Measurements from ENCODE around the gene MORF4L1.

Gene MORF4L1

GRCh38 chr15:78898540-78898939, 25.9 kb downstream of the MORF4L1 start:
- TF ChIP-seq, protein P1, sequence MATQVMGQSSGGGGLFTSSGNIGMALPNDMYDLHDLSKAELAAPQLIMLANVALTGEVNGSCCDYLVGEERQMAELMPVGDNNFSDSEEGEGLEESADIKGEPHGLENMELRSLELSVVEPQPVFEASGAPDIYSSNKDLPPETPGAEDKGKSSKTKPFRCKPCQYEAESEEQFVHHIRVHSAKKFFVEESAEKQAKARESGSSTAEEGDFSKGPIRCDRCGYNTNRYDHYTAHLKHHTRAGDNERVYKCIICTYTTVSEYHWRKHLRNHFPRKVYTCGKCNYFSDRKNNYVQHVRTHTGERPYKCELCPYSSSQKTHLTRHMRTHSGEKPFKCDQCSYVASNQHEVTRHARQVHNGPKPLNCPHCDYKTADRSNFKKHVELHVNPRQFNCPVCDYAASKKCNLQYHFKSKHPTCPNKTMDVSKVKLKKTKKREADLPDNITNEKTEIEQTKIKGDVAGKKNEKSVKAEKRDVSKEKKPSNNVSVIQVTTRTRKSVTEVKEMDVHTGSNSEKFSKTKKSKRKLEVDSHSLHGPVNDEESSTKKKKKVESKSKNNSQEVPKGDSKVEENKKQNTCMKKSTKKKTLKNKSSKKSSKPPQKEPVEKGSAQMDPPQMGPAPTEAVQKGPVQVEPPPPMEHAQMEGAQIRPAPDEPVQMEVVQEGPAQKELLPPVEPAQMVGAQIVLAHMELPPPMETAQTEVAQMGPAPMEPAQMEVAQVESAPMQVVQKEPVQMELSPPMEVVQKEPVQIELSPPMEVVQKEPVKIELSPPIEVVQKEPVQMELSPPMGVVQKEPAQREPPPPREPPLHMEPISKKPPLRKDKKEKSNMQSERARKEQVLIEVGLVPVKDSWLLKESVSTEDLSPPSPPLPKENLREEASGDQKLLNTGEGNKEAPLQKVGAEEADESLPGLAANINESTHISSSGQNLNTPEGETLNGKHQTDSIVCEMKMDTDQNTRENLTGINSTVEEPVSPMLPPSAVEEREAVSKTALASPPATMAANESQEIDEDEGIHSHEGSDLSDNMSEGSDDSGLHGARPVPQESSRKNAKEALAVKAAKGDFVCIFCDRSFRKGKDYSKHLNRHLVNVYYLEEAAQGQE (IDR thresholded peaks at IDR 0.05; ENCODE audit: insufficient read depth in 1 of 2, low read depth in 2 of 2, low read length in 2 of 2) = no peak
- TF ChIP-seq TAF1 (IDR thresholded peaks at IDR 0.05; ENCODE audit: borderline replicate concordance, insufficient read depth, low read length) = no peak
- no peak for TF ChIP-seq POLR2AphosphoS5 (IDR thresholded peaks at IDR 0.05; ENCODE audit: low read depth, low read length)
- no peak for TF ChIP-seq FOXP2 (optimal IDR thresholded peaks at IDR 0.05; ENCODE audit: borderline replicate concordance, extremely low read depth, extremely low read length, insufficient read depth)
- TF ChIP-seq SIN3A (IDR thresholded peaks at IDR 0.05; ENCODE audit: borderline replicate concordance, insufficient read depth, low read length) = no peak

GRCh38 chr15:78902281-78903032, 29.8 kb downstream of the MORF4L1 start:
- 0 out of 2 replicates have a peak, but pooled peaks have one; percentile 47 for TF ChIP-seq POLR2AphosphoS5 (IDR thresholded peaks at IDR 0.05; ENCODE audit: low read depth, low read length)

DNA sequence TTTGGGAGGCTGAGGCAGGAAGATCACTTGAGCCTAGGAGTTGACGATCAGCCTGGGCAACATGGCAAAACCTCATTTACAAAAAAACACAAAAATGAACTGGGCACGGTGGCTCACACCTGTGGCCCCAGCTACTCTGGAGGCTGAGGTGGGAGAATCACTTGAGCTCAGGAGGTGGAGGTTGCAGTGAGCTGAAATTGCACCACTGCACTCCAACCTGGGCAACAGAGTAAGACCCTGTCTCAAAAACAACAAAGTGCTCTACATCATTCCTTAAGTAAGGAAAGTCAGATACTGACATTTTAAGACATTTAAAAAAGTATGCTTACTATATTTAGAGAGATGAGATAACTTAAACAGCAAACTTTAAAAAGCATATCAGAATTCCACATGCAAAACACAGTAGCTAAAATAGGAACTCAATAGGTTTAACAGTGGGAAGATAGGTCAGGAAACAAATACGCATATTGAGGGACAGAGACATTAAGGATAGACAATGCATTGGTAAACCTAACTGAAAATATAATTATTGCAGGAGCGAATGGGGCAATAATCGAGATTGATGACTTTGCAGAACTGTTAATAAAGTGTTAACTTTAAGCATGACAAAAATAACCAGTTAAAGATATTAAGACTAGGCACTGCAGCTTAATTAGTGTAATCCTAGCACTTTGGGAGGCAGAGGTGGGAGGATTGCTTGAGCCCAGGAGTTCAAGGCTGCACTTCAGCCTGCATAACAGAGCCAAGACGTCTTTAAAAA, 32.1 kb downstream of the MORF4L1 start:
- no peak for TF ChIP-seq SIN3A (IDR thresholded peaks at IDR 0.05; ENCODE audit: borderline replicate concordance, insufficient read depth, low read length)
- TF ChIP-seq TAF1 (IDR thresholded peaks at IDR 0.05; ENCODE audit: borderline replicate concordance, insufficient read depth, low read length) = no peak
- 0 out of 2 replicates have a peak, but pooled peaks have one; percentile 9 for TF ChIP-seq POLR2AphosphoS5 (IDR thresholded peaks at IDR 0.05; ENCODE audit: low read depth, low read length)
- no peak for TF ChIP-seq FOXP2 (optimal IDR thresholded peaks at IDR 0.05; ENCODE audit: borderline replicate concordance, extremely low read depth, extremely low read length, insufficient read depth)
- TF ChIP-seq, protein P1 (IDR thresholded peaks at IDR 0.05; ENCODE audit: insufficient read depth in 1 of 2, low read depth in 2 of 2, low read length in 2 of 2) = no peak

DNA sequence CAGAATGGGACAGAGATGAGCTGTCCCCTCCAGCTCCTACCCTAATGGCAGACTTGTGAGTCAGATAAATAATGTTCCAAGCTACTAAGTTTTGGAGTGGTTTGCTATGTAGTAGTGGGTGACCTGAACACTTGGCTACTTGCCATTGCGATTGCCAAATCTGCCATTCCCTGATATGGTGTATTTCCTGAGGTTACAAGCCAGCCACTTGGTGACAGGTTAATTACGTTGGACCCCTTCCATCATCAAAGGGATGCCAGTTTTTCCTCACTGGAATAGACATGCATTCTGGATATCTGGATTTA, 33.6 kb downstream of the MORF4L1 start:
- TF ChIP-seq TAF1 (IDR thresholded peaks at IDR 0.05; ENCODE audit: borderline replicate concordance, insufficient read depth, low read length) (no peak), POLR2AphosphoS5 (IDR thresholded peaks at IDR 0.05; ENCODE audit: low read depth, low read length) (no peak), SIN3A (IDR thresholded peaks at IDR 0.05; ENCODE audit: borderline replicate concordance, insufficient read depth, low read length) (no peak), FOXP2 (optimal IDR thresholded peaks at IDR 0.05; ENCODE audit: borderline replicate concordance, extremely low read depth, extremely low read length, insufficient read depth) (no peak)
- TF ChIP-seq, protein P1 (IDR thresholded peaks at IDR 0.05; ENCODE audit: insufficient read depth in 1 of 2, low read depth in 2 of 2, low read length in 2 of 2) = no peak

GRCh38 chr15:78907577-78907976, 34.9 kb downstream of the MORF4L1 start:
- TF ChIP-seq POLR2AphosphoS5 (IDR thresholded peaks at IDR 0.05; ENCODE audit: low read depth, low read length) = 0 out of 2 replicates have a peak, but pooled peaks have one; percentile 30
- TF ChIP-seq FOXP2 (optimal IDR thresholded peaks at IDR 0.05; ENCODE audit: borderline replicate concordance, extremely low read depth, extremely low read length, insufficient read depth) = no peak

- TF ChIP-seq TAF1 (IDR thresholded peaks at IDR 0.05; ENCODE audit: borderline replicate concordance, insufficient read depth, low read length) (no peak), SIN3A (IDR thresholded peaks at IDR 0.05; ENCODE audit: borderline replicate concordance, insufficient read depth, low read length) (no peak), FOXP2 (optimal IDR thresholded peaks at IDR 0.05; ENCODE audit: borderline replicate concordance, extremely low read depth, extremely low read length, insufficient read depth) (no peak), POLR2AphosphoS5 (IDR thresholded peaks at IDR 0.05; ENCODE audit: low read depth, low read length) (no peak)
- TF ChIP-seq, protein P1 (IDR thresholded peaks at IDR 0.05; ENCODE audit: insufficient read depth in 1 of 2, low read depth in 2 of 2, low read length in 2 of 2) = no peak
Observed at GRCh38 chr15:78909160-78909695, 36.5 kb downstream of the MORF4L1 start.

Data from PFSK-1 (cell line).